ENCODE measurements around the gene TFF3.

The TFF3 gene

DNA sequence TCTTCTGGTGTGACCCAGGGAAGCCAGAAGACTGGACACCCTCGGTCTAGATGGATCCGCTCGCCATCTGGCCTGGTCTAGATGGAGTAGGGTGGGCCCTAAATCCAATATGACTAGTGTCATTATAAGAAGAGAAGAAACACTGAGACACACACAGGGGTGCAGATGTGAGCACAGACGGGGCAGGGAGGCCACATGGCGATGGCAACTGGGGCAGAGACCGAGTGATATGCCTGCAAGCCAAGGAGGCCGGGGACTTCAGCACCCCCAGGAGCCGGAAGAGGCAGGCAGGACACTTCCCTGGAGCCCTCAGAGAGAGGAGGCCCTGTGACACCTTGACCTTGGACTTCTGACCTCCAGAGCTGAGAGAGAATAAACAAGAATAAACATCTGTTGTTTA is 5.6 kb upstream of the TFF3 start:
- no peak for DNase-seq (ENCODE audit: low read depth)

GRCh38 chr21:42319851-42320572 is 4.8 kb upstream of the TFF3 start:
- no peak for DNase-seq (ENCODE audit: low read depth)

DNA sequence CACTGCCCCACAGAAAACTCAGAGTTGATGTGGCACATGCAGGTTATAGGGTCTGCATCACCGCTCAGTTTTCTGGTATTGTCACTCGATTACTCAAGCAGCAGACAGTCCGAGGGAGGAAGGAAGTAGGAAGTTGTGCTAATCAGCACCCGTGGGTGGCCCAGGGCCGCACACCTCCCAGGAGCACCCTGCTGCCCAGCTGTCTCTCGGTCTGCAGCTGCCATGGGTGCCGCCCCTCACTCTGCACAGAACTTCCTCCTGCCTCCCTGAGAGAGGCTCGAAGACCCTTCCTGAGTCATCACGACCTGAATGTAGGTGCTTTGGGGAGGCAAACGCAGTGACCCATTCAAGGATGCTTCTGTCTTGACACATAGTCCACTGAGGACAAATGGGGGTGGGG is 4.2 kb upstream of the TFF3 start:
- no peak for DNase-seq (ENCODE audit: low read depth)

GRCh38 chr21:42317826-42318746 is 2.9 kb upstream of the TFF3 start:
- no peak for DNase-seq (ENCODE audit: low read depth)

DNA sequence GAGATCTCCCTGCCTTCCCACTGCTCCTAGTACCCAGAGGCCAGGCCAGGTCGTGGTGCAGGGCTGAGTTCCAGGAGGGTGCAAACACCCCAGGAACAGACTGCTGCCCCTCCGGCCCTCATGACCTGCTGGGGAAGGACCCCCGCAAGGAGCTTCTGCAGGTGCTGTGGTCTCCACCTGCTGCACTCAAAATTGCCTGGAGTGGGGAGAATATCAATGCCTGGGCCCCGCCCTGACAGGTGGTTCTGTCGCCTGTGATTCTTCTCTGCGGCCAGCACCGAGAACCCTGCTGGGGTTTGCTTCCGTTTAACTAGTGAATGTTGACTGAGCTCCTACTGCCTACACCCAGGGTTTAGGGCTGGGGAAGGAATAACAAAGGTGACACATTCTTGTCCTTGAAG is 2.1 kb upstream of the TFF3 start:
- no peak for DNase-seq (ENCODE audit: low read depth)

DNA sequence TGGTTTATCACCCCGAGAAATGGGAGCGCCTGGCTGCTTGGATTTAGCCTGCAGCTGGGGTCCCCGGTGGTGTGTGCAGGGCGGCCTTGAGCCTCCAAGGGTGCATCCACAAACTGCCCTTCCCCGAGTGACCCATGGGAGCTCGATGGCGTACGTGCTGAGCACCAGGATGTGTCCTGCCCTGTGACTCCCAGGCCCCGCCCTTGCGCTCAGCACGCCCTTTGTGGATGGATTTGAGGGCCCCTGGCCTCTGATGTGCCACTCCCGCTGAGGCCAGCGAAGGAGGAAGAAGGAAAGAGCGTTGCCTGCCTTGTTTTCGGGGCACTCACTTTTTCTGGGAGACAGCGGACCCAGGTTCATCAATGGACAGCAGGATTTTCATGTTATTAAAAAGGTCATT is 1.7 kb upstream of the TFF3 start:
- no peak for DNase-seq (ENCODE audit: low read depth)

GRCh38 chr21:42314616-42315295 is 453 bp downstream of the TFF3 start:
- no peak for DNase-seq (ENCODE audit: low read depth)

GRCh38 chr21:42313501-42313969 is 1.7 kb downstream of the TFF3 start:
- no peak for DNase-seq (ENCODE audit: low read depth)

DNA sequence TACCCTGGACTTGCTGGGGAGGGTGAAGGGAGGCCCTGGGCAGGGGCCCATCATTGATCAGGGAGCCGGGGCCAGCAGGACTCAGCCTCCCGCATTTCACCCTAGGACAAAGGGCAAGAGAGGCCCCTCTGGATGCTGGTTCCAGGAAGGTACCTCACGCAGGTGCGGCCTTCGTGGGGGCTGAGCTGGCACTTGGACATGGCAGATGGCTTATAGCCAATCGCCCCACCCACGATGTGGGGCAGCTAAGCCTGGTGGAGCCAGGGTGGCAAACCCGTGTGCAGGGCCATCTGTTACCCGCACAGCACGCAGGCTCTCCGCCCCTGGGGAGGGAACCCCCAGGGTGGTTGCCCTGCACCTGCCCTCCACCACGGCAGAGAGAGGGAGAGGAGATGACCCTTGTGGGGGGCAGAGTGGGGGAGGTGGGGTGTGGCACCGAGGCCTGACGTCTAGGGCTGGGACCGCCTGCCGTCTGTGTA is 2.5 kb downstream of the TFF3 start:
- DNase-seq (ENCODE audit: low read depth), result no peak

DNA sequence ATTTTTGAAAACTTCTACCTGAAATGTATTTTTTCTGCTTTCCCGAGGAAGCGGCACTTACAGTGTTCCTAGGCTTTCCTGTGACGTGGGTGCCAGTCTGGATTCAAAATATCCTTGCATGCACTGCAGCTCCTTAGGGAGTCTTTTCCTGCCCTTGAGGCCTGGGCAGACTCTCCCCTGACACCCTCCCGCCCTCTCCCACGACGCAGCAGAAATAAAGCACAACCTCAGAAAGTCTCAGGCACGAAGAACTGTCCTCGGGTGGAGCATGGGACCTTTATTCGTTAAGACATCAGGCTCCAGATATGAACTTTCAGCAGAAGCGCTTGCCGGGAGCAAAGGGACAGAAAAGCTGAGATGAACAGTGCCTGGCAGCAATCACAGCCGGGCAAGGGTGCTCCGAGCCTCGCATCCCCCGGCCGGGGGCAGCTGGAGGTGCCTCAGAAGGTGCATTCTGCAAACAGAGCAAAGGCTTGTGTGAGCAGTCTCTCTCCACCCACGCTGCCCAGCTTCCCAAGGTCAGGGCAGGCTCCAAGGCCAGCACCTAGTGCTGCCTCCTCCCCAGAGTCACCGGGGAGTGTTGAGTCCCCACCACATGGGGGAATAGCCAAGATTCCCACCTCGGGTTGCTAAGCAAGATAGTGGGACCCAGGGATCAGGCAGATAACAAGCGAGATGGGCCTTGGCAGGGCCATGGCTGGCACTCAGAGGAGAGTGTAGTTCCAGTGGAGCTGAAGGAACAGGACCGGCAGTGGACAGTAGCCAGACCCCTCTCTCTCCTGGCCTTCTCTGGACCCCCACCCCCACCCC is 3.2 kb downstream of the TFF3 start:
- no peak for DNase-seq (ENCODE audit: low read depth)

DNA sequence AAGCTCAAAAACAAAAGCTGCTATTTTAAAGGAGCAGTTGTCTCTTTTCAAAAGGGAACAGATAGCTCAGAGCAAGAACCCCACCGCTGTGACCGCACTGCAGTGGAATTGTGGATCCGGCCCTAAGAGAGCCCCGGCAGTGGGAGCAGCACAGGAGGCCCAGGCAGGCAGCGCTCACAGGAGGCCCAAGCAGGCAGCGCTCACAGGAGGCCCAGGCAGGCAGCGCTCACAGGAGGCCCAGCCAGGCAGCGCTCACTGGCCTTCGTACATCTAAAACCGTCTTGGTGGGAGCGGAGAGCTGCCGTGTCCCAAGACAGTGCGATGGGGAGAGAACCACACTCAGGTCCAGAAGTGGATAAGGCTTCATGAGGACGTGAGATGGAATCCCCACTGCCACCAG is 4.0 kb downstream of the TFF3 start:
- no peak for DNase-seq (ENCODE audit: low read depth)

DNA sequence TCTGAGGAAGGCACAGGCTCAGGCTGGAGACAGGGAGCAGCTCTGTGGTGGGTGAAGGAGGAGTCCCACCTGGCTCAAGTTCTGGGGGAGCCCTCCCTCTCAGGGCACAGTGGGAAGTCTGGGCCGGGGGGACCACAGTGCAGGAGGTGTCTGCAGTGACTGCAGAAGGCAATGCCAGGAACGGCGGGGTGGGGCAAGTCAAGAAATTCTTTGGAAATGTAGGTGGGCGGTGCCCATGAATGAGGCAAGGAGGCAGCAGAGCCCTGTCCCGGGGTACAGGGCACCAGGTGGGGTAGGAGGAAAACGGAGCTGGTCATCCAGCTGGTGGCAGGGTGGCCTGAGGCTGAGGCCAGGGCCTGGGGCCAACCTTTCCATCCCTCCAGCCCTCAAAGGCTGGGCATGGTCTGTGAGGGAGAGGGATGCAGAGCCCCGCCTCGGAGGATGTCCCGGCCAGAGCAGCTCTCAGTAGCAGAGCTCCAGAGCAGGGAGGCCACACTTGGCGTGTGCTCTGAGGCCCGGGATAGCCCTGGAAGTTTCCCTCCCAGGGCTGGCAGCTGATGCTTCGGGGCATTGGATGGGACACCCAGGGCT is 4.7 kb downstream of the TFF3 start:
- no peak for DNase-seq (ENCODE audit: low read depth)

GRCh38 chr21:42309753-42310213 is 5.4 kb downstream of the TFF3 start:
- DNase-seq (ENCODE audit: low read depth), result peak; percentile 65

- no peak for DNase-seq (ENCODE audit: low read depth)
Observed at GRCh38 chr21:42308914-42309752, 6.1 kb downstream of the TFF3 start.

DNA sequence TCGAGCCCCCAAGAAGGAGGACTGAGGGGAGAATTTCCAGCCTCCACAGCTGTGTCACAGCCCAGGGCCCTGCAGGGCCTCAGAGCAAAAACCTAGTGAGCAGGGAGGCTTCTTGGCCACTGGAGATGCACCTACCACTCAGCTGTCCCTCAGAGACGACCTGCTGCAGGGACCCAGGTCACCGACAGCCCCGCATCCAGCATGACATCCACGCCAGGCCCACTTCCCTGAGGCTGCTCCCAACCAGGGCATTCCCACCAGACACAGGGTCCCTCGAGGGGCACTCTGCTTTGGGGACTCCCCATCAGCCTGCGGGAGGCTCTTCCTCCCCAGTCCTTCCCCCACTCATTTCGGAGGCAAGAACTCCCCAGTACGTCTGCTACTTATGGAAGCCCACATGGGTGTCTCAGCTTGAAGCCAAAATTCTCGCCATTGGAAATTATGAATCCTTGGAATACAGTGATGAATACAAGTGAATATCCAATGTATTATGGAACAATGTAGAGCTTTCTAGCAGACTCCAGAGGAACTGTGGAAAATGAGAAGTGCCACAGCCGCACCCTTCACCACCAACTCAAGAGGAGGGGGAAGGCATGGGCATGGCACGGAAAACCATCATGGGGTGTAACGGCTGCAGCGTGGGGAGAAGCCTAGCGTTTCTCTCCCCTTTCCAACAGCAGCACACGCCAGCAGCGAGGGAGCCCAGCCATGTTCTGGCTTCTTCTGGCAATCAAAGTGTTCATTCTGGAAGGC is 6.9 kb downstream of the TFF3 start:
- no peak for DNase-seq (ENCODE audit: low read depth)

- no peak for DNase-seq (ENCODE audit: low read depth)
Observed at GRCh38 chr21:42307106-42307505, 8.1 kb downstream of the TFF3 start.

DNA sequence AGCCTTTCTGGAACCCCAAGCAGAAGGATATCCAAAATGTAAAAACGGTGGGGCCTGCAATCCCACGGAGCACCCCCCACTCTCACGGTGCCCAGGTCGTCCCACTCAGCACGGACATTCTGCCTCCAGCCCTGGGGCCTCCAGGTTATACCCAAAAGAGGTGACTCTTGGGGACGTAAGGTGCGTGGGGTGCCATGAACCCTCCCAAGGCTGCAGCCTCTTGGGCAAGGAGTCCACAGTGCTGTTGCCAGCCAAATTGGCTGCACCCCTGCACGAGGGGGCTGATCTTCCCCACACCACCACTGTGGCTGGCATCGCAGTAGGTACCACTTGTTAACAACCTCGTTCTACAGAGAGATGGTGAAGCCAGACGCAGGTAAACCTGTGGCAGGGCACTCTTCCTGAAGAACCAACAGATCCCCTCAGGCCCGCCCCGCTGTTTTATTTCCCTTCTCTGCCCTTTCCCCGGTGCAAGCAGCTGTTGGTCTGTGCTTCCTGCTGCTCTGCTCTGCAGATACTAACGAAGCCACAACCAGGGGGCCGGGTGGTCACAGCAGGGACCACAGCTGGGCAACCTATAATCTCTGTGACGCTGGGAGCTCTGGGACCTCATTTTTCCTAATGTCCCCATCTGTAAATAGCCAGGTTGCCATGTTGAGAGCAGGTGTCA is 8.7 kb downstream of the TFF3 start:
- DNase-seq (ENCODE audit: low read depth), result no peak

- no peak for DNase-seq (ENCODE audit: low read depth)
Observed at GRCh38 chr21:42305707-42306147, 9.5 kb downstream of the TFF3 start.

Measured in activated T-cell treated with anti-CD3 and anti-CD28 coated beads for 1 hour (primary cell).